Stimulated activated CD8-positive, alpha-beta memory T cell treated with anti-CD3 and anti-CD28 coated beads, Interleukin-15, amount 100 ng/mL, for 4 hours (primary cell): ENCODE data around the gene KRTAP22-2.

Experiments used
- DNase-seq, 2 donors: peaks; one replicate each; pipeline ENCODE4 v3.0.0-alpha.2; 2020; ENCODE audit warnings: low read depth in 2 of 2

KRTAP22-2 gene

DNA sequence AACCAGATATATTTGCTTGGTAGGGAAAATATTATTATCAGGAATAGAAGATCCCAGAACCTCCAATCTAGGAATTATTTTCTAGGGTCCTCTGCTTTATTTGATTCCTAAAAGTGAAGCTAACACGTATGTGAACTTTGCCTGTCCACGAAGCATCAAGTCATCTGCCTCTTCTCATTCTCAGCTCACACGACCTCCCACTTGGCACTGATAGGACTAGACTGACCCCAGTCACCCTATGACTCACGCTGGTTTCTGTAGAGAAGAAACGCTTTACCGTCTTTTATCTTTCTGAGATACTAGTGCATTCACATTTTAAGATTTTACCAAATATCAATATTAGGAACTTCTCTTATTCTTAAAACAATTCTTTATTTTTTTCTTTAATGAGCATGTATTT is 27.1 kb downstream of the KRTAP22-2 start:
- no peak for DNase-seq

DNA sequence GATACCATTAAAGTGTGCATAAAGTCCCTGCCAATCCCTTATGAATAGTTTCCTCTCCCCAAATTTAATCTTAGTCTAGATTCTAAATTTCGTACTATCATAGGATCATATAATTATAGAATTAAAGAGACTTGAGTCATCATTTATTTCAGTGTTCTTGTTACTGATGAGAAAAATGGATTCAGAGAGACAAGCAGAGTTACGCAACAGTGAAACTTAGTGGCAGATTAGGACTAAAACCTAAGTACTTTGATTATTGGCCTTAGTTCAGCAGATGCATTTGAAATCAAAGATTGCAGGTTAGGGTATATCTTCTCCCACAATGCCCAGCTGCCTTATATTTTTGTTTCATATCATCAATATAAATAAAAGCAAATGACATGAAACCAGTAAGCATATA is 28.2 kb downstream of the KRTAP22-2 start:
- DNase-seq, result no peak

DNA sequence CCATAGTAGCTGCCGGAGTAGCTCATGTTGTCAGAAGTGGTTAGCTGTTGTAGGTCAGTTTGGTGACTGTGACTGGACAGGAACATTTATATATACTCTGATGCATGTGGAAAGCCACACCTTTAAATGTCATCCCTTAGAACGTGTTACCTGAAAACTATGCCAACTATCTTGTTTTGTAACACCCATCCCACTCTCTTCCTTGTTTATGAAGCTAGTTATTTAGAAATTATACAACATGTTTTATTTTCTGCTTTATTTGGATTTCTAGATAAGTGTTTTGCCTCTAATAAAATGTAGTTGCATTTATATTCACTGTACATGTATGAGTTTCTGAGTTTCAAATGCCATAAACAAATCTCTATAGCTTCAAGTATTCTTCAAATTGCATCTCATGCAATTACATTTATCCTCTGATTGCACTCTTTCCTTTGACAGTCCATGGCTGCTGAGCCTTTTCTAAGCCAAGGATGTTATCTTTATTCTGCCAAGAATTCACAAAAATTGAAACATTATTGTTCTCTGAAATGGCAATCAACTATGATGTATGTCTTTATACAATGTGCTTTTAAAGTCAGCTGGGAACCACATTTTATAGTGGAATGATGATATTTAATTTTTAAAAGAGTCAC is 28.8 kb downstream of the KRTAP22-2 start, which contains the start of gene KRTAP19-7:
Gene KRTAP19-7, minus strand, starts transcription at position 51 of the 632 bp plus-strand sequence. Its CDS starts 25 bp downstream, at position 26.
- no peak for DNase-seq

DNA sequence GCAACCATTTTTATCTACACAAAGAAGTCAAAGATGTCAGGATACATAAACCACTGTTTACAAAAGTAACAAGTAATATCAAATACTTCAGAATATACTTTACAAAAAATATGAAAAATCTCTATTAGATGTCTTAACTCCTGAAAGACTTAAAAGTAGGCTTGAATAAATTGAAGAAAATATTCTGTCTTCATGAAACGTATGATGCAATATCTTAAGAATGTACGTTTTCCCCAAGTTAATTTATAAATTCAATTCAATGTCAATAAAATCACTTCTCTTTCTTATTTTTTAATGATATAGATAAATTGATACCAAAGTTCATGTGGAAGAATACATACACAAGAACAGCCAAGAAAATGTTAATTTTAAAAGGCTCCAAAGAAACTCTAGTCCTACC is 35.1 kb downstream of the KRTAP22-2 start:
- no peak for DNase-seq

DNA sequence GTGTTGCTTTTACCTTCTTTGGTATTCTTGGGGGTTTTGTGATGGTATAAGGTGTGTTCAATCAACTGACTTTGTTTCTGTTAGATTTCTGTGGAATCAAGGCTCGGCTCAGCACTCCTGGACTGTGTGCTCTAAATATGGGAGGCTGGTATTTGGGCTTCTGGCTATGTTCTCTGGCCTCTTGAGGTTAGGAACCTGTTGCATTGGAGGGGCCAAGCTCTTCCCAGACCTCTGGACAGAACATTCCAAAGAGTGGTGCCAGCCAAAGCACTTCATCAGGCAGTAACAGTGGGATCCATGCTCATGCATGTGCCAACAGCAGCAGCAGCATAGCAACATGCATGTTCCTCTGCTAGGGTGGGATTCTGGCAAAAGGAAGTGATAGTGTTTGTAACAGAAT is 37.4 kb downstream of the KRTAP22-2 start:
- DNase-seq, result no peak

DNA sequence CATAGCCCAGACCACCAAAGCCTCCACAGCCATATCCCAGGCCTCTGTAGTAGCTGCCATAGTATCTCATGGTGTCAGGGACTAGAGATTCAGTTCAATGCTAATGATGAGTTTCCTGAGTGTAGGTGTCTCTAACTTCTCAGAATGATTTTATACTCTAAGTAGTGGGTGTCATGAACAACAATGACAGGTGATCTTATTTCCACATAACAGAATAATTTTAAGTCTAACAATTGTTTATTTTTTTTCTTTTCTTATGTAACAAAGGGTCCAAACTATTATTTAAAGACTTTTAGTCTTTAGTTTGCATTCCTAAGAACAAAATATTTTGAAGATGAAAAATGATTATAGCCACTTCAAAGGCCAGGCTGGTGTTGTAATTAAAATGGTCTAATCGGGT is 48.4 kb downstream of the KRTAP22-2 start, which contains the start of gene KRTAP19-6:
Gene KRTAP19-6, minus strand, starts transcription at position 101 of the 400 bp plus-strand sequence. Its CDS starts 31 bp downstream, at position 70.
- DNase-seq, result no peak
